SKM-1 treated with dmso at 0.1 percent for 144 hours (cell line): ENCODE data around the gene CRYGC.

Source experiments
- DNase-seq: peaks from one replicate; lab custom pipeline; 2025; ENCODE audit not compliant: unreplicated experiment; lab: John Stamatoyannopoulos, UW

Gene CRYGC

GRCh38 chr2:208097313-208097712 is 32.3 kb downstream of the CRYGC start:
- DNase-seq = no peak

GRCh38 chr2:208096080-208096479 is 33.5 kb downstream of the CRYGC start:
- DNase-seq = no peak

DNA sequence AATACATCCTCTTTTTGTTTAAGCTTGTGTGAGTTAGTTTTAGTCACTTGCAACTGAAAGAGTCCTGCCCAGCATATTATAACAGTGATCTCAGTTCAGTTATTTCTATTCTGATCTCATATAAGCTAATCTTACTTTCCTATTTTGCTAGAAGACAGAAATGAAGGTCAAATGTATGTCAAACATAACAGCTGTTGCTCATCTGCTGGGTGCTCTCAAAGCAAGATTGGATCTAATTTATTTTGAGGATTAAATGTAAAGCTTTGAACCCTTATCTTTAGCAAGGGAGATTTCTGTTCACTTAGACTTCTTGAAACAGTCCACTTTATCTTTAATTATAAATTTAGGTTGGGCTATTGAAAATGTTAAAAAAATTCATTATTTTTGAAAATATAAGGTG is 36.5 kb downstream of the CRYGC start:
- DNase-seq = no peak

GRCh38 chr2:208092093-208092832 is 37.4 kb downstream of the CRYGC start:
- DNase-seq = no peak

DNA sequence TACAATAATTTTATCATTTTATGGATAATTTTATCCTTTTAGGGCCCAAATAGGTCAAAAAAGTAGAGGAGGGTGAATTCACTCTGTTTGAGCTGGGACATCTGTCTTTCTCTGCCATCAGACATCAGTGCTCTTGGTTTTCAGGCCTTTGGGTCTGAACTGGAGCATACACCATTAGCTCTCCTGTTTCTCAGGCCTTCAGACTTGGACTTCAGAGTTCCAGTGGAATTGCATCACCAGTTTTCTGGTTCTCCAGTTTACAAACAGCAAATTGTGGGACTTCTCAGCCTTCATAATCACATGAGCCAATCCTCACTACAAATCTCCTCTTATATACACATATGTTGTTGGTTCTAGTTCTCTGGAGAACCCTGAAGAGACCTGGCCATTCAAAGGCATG is 39.2 kb downstream of the CRYGC start:
- DNase-seq = no peak

- DNase-seq = peak; percentile 17
These were observed 43.6 kb downstream of the CRYGC start for GRCh38 chr2:208086029-208086428.

GRCh38 chr2:208083807-208084206 is 45.8 kb downstream of the CRYGC start:
- no peak for DNase-seq
